GM10248 (cell line): ENCODE data around the gene HSD17B11.

Experiments used
- CTCF ChIA-PET: fragments of 300-600 bp; sonication (Branson Sonifier 250); formaldehyde crosslinking; extraction: SDS; loops from one replicate; lab custom pipeline; 2021; ENCODE audit warnings: antibody characterized with exemption; lab: Yijun Ruan, JAX
- POLR2A ChIA-PET: fragments of 350-650 bp; sonication (Branson Sonifier 250); formaldehyde crosslinking; extraction: SDS; loops from one replicate; lab custom pipeline; 2020; ENCODE audit warnings: antibody characterized with exemption; lab: Yijun Ruan, JAX
- DNase-seq: peaks from one replicate; pipeline ENCODE4 v3.0.0; 2012; ENCODE audit errors: extremely low spot score
- CTCF ChIP-seq: IDR thresholded peaks from 2 replicates; pipeline ENCODE4 v1.5.1; 2012; ENCODE audit warnings: mild to moderate bottlenecking, low read depth; ENCODE audit errors: extremely low read depth, missing control alignments, control extremely low read depth

Gene HSD17B11

GRCh38 chr4:87377816-87378215 lies 13.2 kb downstream of the HSD17B11 start:
- TF ChIP-seq CTCF, result no peak
- ChIA-PET CTCF (interaction anchor here (1.1 to 4.1 kb wide), 4 partner anchors 9 to 86 kb away, joined by 3 to 43 read pairs (median 8); partner anchors contain the start of gene HSD17B11), POLR2A (no interaction called here)
- DNase-seq, result no peak

GRCh38 chr4:87375719-87376291 lies 15.2 kb downstream of the HSD17B11 start:
- POLR2A ChIA-PET, result no interaction called here
- DNase-seq, result peak; percentile 34
- CTCF ChIA-PET, result interaction anchor here (0.7 to 4.1 kb wide), 22 partner anchors 9 to 474 kb away, joined by 3 to 43 read pairs (median 6); partner anchors contain the start of genes HSD17B11 and NUDT9
- TF ChIP-seq CTCF, result peak; percentile 41

GRCh38 chr4:87370068-87370467 lies 20.9 kb downstream of the HSD17B11 start:
- no peak for TF ChIP-seq CTCF
- no peak for DNase-seq
- POLR2A ChIA-PET, result no interaction called here
- CTCF ChIA-PET, result interaction anchor here (1.0 to 1.3 kb wide), 5 partner anchors 16 to 842 kb away, joined by 3 to 4 read pairs (median 3); partner anchors contain the start of gene HSD17B11

- ChIA-PET CTCF (no interaction called here), POLR2A (no interaction called here)
- no peak for DNase-seq
- no peak for TF ChIP-seq CTCF
These were observed 24.3 kb downstream of the HSD17B11 start for GRCh38 chr4:87366521-87367162.

- POLR2A ChIA-PET, result no interaction called here
- CTCF ChIA-PET, result interaction anchor here (1.8 kb wide), 1 partner anchor 55 kb away, joined by 3 read pairs; no protein-coding TSS in a partner anchor
These were observed 25.6 kb downstream of the HSD17B11 start for GRCh38 chr4:87365348-87365747.

More at GRCh38 chr4:87365348-87365747, 25.6 kb downstream of the HSD17B11 start:
- no peak for TF ChIP-seq CTCF
- DNase-seq, result no peak
